Subcutaneous adipose tissue (tissue), 4 donors: ENCODE measurements around the gene PDE4D. TPM values are rescaled to one million over a fixed set of nuclear protein-coding genes. Genes with fewer than 3 reads are reported as not detected.

Experiments used
- CTCF ChIP-seq: fragments of 450-650 bp; IDR thresholded peaks from one replicate; pipeline ENCODE4 v1.5.1; 2016; ENCODE audit warnings: low read depth, mild to moderate bottlenecking, control low read depth, antibody characterized with exemption, moderate library complexity
- total RNA-seq, 4 donors: library from RNA; depleted of rRNA; stranded (reverse); fragments of >200 nt; gene quantifications; one replicate each; pipeline ENCODE4 v1.1.0, GENCODE V29; 2016

Gene PDE4D
- total RNA-seq = 10 to 100 TPM; 15.0 to 24.0 (median 18.5) TPM

- TF ChIP-seq CTCF = no peak
Measured at GRCh38 chr5:59893429-59894227, at the start of gene PDE4D. Gene PDE4D, minus strand, starts transcription at chr5:59893726.

GRCh38 chr5:59937633-59938032 lies 44.1 kb upstream of the PDE4D start:
- TF ChIP-seq CTCF = no peak

GRCh38 chr5:59923465-59923864 lies 29.9 kb upstream of the PDE4D start:
- no peak for TF ChIP-seq CTCF

GRCh38 chr5:59922220-59922619 lies 28.7 kb upstream of the PDE4D start:
- TF ChIP-seq CTCF = no peak

GRCh38 chr5:59921816-59922215 lies 28.3 kb upstream of the PDE4D start:
- no peak for TF ChIP-seq CTCF

- no peak for TF ChIP-seq CTCF
Measured at GRCh38 chr5:59919484-59919883, 26.0 kb upstream of the PDE4D start.

GRCh38 chr5:59917121-59917520 lies 23.6 kb upstream of the PDE4D start:
- no peak for TF ChIP-seq CTCF
